ENCODE results near the gene GABBR2.
A peak's percentile ranks its signal among the peaks of the same experiment; 100 is the strongest.

Gene GABBR2

GRCh38 chr9:98428454-98428853 lies 280.3 kb downstream of the GABBR2 start:
- TF ChIP-seq TCF12 (IDR thresholded peaks at IDR 0.05; ENCODE audit: low read depth) (no peak), FOXM1 (IDR thresholded peaks at IDR 0.05; ENCODE audit: borderline replicate concordance, low read depth) (no peak), USF1 (IDR thresholded peaks at IDR 0.05) (peak; percentile 77), EGR1 (IDR thresholded peaks at IDR 0.05) (no peak), TEAD4 (IDR thresholded peaks at IDR 0.05) (no peak), REST (IDR thresholded peaks at IDR 0.05; ENCODE audit: low read depth) (no peak)

GRCh38 chr9:98427491-98427890 lies 281.2 kb downstream of the GABBR2 start:
- TF ChIP-seq TAF1 (IDR thresholded peaks at IDR 0.05; ENCODE audit: low read depth) (no peak), RAD21 (IDR thresholded peaks at IDR 0.05; ENCODE audit: low read depth) (no peak), FOXM1 (IDR thresholded peaks at IDR 0.05; ENCODE audit: borderline replicate concordance, low read depth) (no peak), EGR1 (IDR thresholded peaks at IDR 0.05) (no peak), CEBPB (IDR thresholded peaks at IDR 0.05) (no peak), USF1 (IDR thresholded peaks at IDR 0.05) (no peak), ZBTB7A (IDR thresholded peaks at IDR 0.05; ENCODE audit: low read depth) (no peak), YY1 (IDR thresholded peaks at IDR 0.05; ENCODE audit: low read depth) (no peak), EP300 (IDR thresholded peaks at IDR 0.05; ENCODE audit: borderline replicate concordance) (no peak), CREB1 (IDR thresholded peaks at IDR 0.05; ENCODE audit: low read depth) (no peak), TEAD4 (IDR thresholded peaks at IDR 0.05) (no peak), REST (IDR thresholded peaks at IDR 0.05; ENCODE audit: low read depth) (no peak), NFIC (IDR thresholded peaks at IDR 0.05) (no peak), MAX (IDR thresholded peaks at IDR 0.05) (no peak)

- TF ChIP-seq USF1 (IDR thresholded peaks at IDR 0.05) (no peak), EGR1 (IDR thresholded peaks at IDR 0.05) (no peak), TAF1 (IDR thresholded peaks at IDR 0.05; ENCODE audit: low read depth) (no peak), FOXM1 (IDR thresholded peaks at IDR 0.05; ENCODE audit: borderline replicate concordance, low read depth) (no peak), REST (IDR thresholded peaks at IDR 0.05; ENCODE audit: low read depth) (no peak), NFIC (IDR thresholded peaks at IDR 0.05) (no peak), CEBPB (IDR thresholded peaks at IDR 0.05) (no peak), YY1 (IDR thresholded peaks at IDR 0.05; ENCODE audit: low read depth) (no peak), EP300 (IDR thresholded peaks at IDR 0.05; ENCODE audit: borderline replicate concordance) (no peak), RAD21 (IDR thresholded peaks at IDR 0.05; ENCODE audit: low read depth) (no peak), TCF12 (IDR thresholded peaks at IDR 0.05; ENCODE audit: low read depth) (no peak), ZBTB7A (IDR thresholded peaks at IDR 0.05; ENCODE audit: low read depth) (no peak), TEAD4 (IDR thresholded peaks at IDR 0.05) (no peak), CREB1 (IDR thresholded peaks at IDR 0.05; ENCODE audit: low read depth) (no peak), MAX (IDR thresholded peaks at IDR 0.05) (no peak)
Measured at GRCh38 chr9:98425079-98425478, 283.7 kb downstream of the GABBR2 start.

- TF ChIP-seq REST (IDR thresholded peaks at IDR 0.05; ENCODE audit: low read depth) (no peak), NFIC (IDR thresholded peaks at IDR 0.05) (no peak), TCF12 (IDR thresholded peaks at IDR 0.05; ENCODE audit: low read depth) (no peak), ZBTB7A (IDR thresholded peaks at IDR 0.05; ENCODE audit: low read depth) (no peak), CEBPB (IDR thresholded peaks at IDR 0.05) (no peak), EGR1 (IDR thresholded peaks at IDR 0.05) (no peak), TEAD4 (IDR thresholded peaks at IDR 0.05) (no peak), TAF1 (IDR thresholded peaks at IDR 0.05; ENCODE audit: low read depth) (no peak), FOXM1 (IDR thresholded peaks at IDR 0.05; ENCODE audit: borderline replicate concordance, low read depth) (no peak), EP300 (IDR thresholded peaks at IDR 0.05; ENCODE audit: borderline replicate concordance) (no peak), CREB1 (IDR thresholded peaks at IDR 0.05; ENCODE audit: low read depth) (no peak), USF1 (IDR thresholded peaks at IDR 0.05) (no peak)
Measured at GRCh38 chr9:98419260-98419603, 289.5 kb downstream of the GABBR2 start.
